Measurements from ENCODE around the gene DNAJC4.

DNA sequence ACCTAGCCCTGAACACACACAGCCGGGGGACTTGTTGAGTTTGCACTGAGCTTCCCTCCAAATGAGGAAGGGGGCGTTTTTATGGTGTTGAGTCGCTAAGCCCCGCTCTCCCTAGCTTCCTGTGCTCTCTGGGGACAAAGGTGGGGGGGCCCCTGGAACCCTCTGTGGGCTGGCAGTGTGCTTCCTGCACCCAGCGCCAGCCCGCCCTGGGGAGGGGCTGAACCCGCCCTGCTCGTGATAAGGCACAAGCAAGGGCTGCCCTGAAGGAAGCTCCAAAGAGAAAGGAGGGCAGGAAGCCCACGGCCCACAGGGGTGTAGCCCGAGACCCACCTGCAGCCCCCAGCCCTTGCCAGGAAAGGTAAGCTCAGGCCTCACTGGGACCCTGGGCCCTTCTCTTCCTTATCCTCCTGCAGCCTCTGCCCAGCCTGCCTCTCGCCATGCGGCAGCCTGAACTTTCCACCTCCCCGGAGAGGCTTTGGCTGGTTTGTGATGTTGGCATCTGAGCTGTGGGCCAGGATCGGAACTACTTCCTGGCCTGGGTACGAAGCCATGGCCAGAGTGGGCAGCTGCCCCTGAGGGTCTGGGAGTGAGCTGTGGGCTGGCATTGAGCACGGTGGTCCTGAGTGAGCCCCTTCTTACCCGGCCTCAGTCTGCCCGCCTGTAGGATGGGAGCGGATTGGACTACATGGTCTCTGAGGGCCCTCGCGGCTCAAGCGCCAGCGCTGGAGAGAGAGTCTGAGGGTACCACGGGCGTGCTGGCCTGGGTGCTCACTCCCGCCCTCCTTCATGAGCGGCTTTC, 23.7 kb upstream of the DNAJC4 start, which contains the start of gene FERMT3:
- TF ChIP-seq, protein P1, sequence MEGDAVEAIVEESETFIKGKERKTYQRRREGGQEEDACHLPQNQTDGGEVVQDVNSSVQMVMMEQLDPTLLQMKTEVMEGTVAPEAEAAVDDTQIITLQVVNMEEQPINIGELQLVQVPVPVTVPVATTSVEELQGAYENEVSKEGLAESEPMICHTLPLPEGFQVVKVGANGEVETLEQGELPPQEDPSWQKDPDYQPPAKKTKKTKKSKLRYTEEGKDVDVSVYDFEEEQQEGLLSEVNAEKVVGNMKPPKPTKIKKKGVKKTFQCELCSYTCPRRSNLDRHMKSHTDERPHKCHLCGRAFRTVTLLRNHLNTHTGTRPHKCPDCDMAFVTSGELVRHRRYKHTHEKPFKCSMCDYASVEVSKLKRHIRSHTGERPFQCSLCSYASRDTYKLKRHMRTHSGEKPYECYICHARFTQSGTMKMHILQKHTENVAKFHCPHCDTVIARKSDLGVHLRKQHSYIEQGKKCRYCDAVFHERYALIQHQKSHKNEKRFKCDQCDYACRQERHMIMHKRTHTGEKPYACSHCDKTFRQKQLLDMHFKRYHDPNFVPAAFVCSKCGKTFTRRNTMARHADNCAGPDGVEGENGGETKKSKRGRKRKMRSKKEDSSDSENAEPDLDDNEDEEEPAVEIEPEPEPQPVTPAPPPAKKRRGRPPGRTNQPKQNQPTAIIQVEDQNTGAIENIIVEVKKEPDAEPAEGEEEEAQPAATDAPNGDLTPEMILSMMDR (conservative IDR thresholded peaks at IDR 0.05) = no peak
- TF ChIP-seq ZFX (IDR thresholded peaks at IDR 0.05) = no peak
